ENCODE measurements around the gene TNKS2. TPM values are rescaled to one million over a fixed set of nuclear protein-coding genes. Genes with fewer than 3 reads are reported as not detected.

The TNKS2 gene
- polyA plus RNA-seq, 1 donor (not counting 4 experiments of a cell fraction or from before 2014, with no cell fraction given): 35.4 TPM

- Histone ChIP-seq H4K20me1 (ENCODE audit: control insufficient read depth, extremely low read depth, insufficient read depth, low read length) (no peaks in the 10 kb centered on the region), H3K4me3 (ENCODE audit: control insufficient read depth in 2 of 3, extremely low read depth in 1 of 3, insufficient read depth in 2 of 3, low read depth in 1 of 3, low read length in 3 of 3) (no peak overlapping the region), H3K4me2 (ENCODE audit: control insufficient read depth, extremely low read depth, insufficient read depth, low read depth, low read length) (no peak overlapping the region), H3K79me2 (ENCODE audit: control insufficient read depth, insufficient read depth, low read length) (no peaks in the 10 kb centered on the region), H3K9me1 (ENCODE audit: control insufficient read depth, extremely low read depth, insufficient read depth, low read length) (no peaks in the 10 kb centered on the region), H3K9me3 (ENCODE audit: control insufficient read depth, low read depth, low read length) (no peaks in the 10 kb centered on the region), H3K36me3 (ENCODE audit: control insufficient read depth in 2 of 2, extremely low read depth in 1 of 2, insufficient read depth in 2 of 2, low read length in 2 of 2) (no peaks in the 10 kb centered on the region), H2AFZ (ENCODE audit: control insufficient read depth, low read length) (no peak overlapping the region), H3K27me3 (ENCODE audit: control insufficient read depth, extremely low read depth, insufficient read depth, low read length) (no peaks in the 10 kb centered on the region), H3K4me1 (ENCODE audit: control insufficient read depth, extremely low read depth, insufficient read depth, low read length) (no peaks in the 10 kb centered on the region), H3K9ac (ENCODE audit: control insufficient read depth, extremely low read depth, insufficient read depth, low read length) (no peak overlapping the region), H3K27ac (ENCODE audit: control insufficient read depth, insufficient read depth, low read length) (no peak overlapping the region)
- TF ChIP-seq EZH2 (IDR thresholded peaks at IDR 0.05; ENCODE audit: low read length): no peak
- no peak for FAIRE-seq
- no peak for DNase-seq (ENCODE audit: low read depth, low spot score)
- dilution Hi-C loops (cut with MboI; ENCODE audit: extremely low pct_ligation_motif_present, low sequenced_read_pairs): no loop called here
These were observed 38.6 kb upstream of the TNKS2 start for GRCh38 chr10:91759581-91759986.

GRCh38 chr10:91761721-91762120 is 36.5 kb upstream of the TNKS2 start:
- Histone ChIP-seq H3K9me3 (ENCODE audit: control insufficient read depth, low read depth, low read length) (no peaks in the 10 kb centered on the region), H3K4me1 (ENCODE audit: control insufficient read depth, extremely low read depth, insufficient read depth, low read length) (no peaks in the 10 kb centered on the region), H3K27me3 (ENCODE audit: control insufficient read depth, extremely low read depth, insufficient read depth, low read length) (no peaks in the 10 kb centered on the region), H3K79me2 (ENCODE audit: control insufficient read depth, insufficient read depth, low read length) (no peaks in the 10 kb centered on the region), H3K9me1 (ENCODE audit: control insufficient read depth, extremely low read depth, insufficient read depth, low read length) (no peaks in the 10 kb centered on the region), H3K4me3 (ENCODE audit: control insufficient read depth in 2 of 3, extremely low read depth in 1 of 3, insufficient read depth in 2 of 3, low read depth in 1 of 3, low read length in 3 of 3) (no peak overlapping the region), H4K20me1 (ENCODE audit: control insufficient read depth, extremely low read depth, insufficient read depth, low read length) (no peaks in the 10 kb centered on the region), H3K36me3 (ENCODE audit: control insufficient read depth in 2 of 2, extremely low read depth in 1 of 2, insufficient read depth in 2 of 2, low read length in 2 of 2) (no peaks in the 10 kb centered on the region), H3K27ac (ENCODE audit: control insufficient read depth, insufficient read depth, low read length) (no peak overlapping the region), H3K9ac (ENCODE audit: control insufficient read depth, extremely low read depth, insufficient read depth, low read length) (no peak overlapping the region), H3K4me2 (ENCODE audit: control insufficient read depth, extremely low read depth, insufficient read depth, low read depth, low read length) (no peak overlapping the region), H2AFZ (ENCODE audit: control insufficient read depth, low read length) (no peak overlapping the region)
- no peak for FAIRE-seq
- dilution Hi-C loops (cut with MboI; ENCODE audit: extremely low pct_ligation_motif_present, low sequenced_read_pairs): no loop called here
- DNase-seq (ENCODE audit: low read depth, low spot score): no peak
- no peak for TF ChIP-seq EZH2 (IDR thresholded peaks at IDR 0.05; ENCODE audit: low read length)
- no peak for TF ChIP-seq CTCF (optimal IDR thresholded peaks at IDR 0.05 in 1 of 3, IDR thresholded peaks at IDR 0.05 in 1 of 3, conservative IDR thresholded peaks at IDR 0.05 in 1 of 3; ENCODE audit: extremely low read depth in 1 of 3, insufficient read depth in 2 of 3, low read length in 3 of 3)

DNA sequence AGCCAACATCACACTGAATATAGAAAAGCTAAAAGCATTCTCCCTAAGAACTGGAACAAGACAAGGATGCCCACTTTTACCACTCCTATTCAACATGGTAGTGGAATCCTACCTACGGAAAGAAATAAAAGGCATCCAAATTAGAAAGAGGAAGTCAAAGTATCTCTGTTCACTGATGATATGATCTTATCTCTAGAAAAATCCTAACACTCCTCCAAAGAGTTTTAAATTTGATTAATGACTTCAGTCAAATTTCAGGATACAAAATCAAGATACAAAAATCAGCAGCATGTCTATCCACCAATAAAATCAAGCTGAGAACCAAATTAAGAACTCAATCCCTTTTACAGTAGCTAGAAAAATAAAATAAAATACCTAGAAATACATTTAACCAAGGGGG is 35.3 kb upstream of the TNKS2 start:
- Histone ChIP-seq H3K9me1 (ENCODE audit: control insufficient read depth, extremely low read depth, insufficient read depth, low read length) (no peaks in the 10 kb centered on the region), H3K27me3 (ENCODE audit: control insufficient read depth, extremely low read depth, insufficient read depth, low read length) (no peaks in the 10 kb centered on the region), H3K79me2 (ENCODE audit: control insufficient read depth, insufficient read depth, low read length) (no peaks in the 10 kb centered on the region), H3K4me3 (ENCODE audit: control insufficient read depth in 2 of 3, extremely low read depth in 1 of 3, insufficient read depth in 2 of 3, low read depth in 1 of 3, low read length in 3 of 3) (no peak overlapping the region), H3K36me3 (ENCODE audit: control insufficient read depth in 2 of 2, extremely low read depth in 1 of 2, insufficient read depth in 2 of 2, low read length in 2 of 2) (no peaks in the 10 kb centered on the region), H3K9ac (ENCODE audit: control insufficient read depth, extremely low read depth, insufficient read depth, low read length) (no peak overlapping the region), H3K4me1 (ENCODE audit: control insufficient read depth, extremely low read depth, insufficient read depth, low read length) (no peaks in the 10 kb centered on the region), H2AFZ (ENCODE audit: control insufficient read depth, low read length) (no peak overlapping the region), H4K20me1 (ENCODE audit: control insufficient read depth, extremely low read depth, insufficient read depth, low read length) (no peaks in the 10 kb centered on the region), H3K27ac (ENCODE audit: control insufficient read depth, insufficient read depth, low read length) (no peak overlapping the region), H3K4me2 (ENCODE audit: control insufficient read depth, extremely low read depth, insufficient read depth, low read depth, low read length) (no peak overlapping the region), H3K9me3 (ENCODE audit: control insufficient read depth, low read depth, low read length) (no peaks in the 10 kb centered on the region)
- FAIRE-seq (no peak), DNase-seq (ENCODE audit: low read depth, low spot score) (no peak)
- TF ChIP-seq EZH2 (IDR thresholded peaks at IDR 0.05; ENCODE audit: low read length) (no peak), CTCF (optimal IDR thresholded peaks at IDR 0.05 in 1 of 3, IDR thresholded peaks at IDR 0.05 in 1 of 3, conservative IDR thresholded peaks at IDR 0.05 in 1 of 3; ENCODE audit: extremely low read depth in 1 of 3, insufficient read depth in 2 of 3, low read length in 3 of 3) (no peak)
- dilution Hi-C loops (cut with MboI; ENCODE audit: extremely low pct_ligation_motif_present, low sequenced_read_pairs): no loop called here

All from keratinocyte (primary cell).